ENCODE results near the gene POU6F2. TPM values are rescaled to one million over a fixed set of nuclear protein-coding genes. Genes with fewer than 3 reads are reported as not detected.

The POU6F2 gene
- total RNA-seq, 1 experiment from 2014 or later, result 0.27 TPM

DNA sequence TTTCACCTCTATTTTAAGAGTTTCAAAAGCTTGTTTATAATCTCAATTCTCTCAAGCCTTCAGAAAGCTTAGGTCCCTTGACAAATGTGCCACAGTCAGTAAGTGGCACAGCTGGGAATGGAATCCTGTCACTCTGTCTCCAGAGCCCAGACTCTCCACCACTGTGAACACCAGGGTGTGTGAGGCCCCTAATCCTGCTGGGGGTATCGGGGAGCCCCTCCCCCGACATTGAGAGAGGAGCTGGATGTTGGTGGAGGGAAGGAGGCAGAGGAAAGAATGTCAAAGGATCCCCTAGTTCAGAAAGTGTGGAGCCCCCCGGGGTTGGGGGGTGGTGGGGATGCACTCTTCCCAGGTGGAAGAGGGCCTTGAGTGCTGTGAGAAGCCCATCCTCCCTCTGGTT is 454.7 kb downstream of the POU6F2 start:
- Histone ChIP-seq H2AFZ (ENCODE audit: low read depth, low read length, poor library complexity, severe bottlenecking) (no peak overlapping the region), H3K79me2 (ENCODE audit: insufficient read depth, low read length) (no peaks in the 10 kb centered on the region), H3K27me3 (ENCODE audit: insufficient read depth, low read length) (no peaks in the 10 kb centered on the region; the same call in 1 of the 2 replicates), H3K4me2 (ENCODE audit: low read length) (no peak overlapping the region), H3K9ac (ENCODE audit: low read length) (no peak overlapping the region), H3K9me3 (ENCODE audit: control insufficient read depth in 1 of 2, insufficient read depth in 1 of 2, low read depth in 1 of 2, low read length in 2 of 2) (no peaks in the 10 kb centered on the region), H3K9me2 (ENCODE audit: insufficient read depth) (no peaks in the 10 kb centered on the region), H3K27ac (ENCODE audit: low read depth, low read length) (no peak overlapping the region), H3K4me3 (replicated peaks in 1 of 2; ENCODE audit: low read depth in 1 of 2, low read length in 2 of 2) (no peak overlapping the region), H3K36me3 (ENCODE audit: control insufficient read depth in 1 of 2, insufficient read depth in 2 of 2, low read length in 2 of 2) (no peaks in the 10 kb centered on the region), H3K4me1 (ENCODE audit: control insufficient read depth in 1 of 2, insufficient read depth in 2 of 2, low read length in 2 of 2) (peaks cover 0 to 5% of the 10 kb centered on the region in 2 experiments; a peak in 1 of 4 replicates), H4K20me1 (ENCODE audit: insufficient read depth) (no peaks in the 10 kb centered on the region)
- CTCF ChIA-PET, result no interaction called here
- no peak for ATAC-seq
- intact Hi-C loops (cut with micrococcal nuclease), result no loop called here
- no TSS peak for BruUV-seq (replicated peaks)
- no peak for DNase-seq (ENCODE audit: low read depth, low spot score)
- RAD21 ChIA-PET (ENCODE audit: low non-redundant PET in 1 of 2, low total read pairs in 2 of 2, uncharacterized antibody in 2 of 2, unreplicated experiment in 2 of 2), result no interaction called here
- POLR2A ChIA-PET, result no interaction called here
- TF ChIP-seq SRF (IDR thresholded peaks at IDR 0.05; ENCODE audit: low read depth), result no peak
- TF ChIP-seq, protein P1, sequence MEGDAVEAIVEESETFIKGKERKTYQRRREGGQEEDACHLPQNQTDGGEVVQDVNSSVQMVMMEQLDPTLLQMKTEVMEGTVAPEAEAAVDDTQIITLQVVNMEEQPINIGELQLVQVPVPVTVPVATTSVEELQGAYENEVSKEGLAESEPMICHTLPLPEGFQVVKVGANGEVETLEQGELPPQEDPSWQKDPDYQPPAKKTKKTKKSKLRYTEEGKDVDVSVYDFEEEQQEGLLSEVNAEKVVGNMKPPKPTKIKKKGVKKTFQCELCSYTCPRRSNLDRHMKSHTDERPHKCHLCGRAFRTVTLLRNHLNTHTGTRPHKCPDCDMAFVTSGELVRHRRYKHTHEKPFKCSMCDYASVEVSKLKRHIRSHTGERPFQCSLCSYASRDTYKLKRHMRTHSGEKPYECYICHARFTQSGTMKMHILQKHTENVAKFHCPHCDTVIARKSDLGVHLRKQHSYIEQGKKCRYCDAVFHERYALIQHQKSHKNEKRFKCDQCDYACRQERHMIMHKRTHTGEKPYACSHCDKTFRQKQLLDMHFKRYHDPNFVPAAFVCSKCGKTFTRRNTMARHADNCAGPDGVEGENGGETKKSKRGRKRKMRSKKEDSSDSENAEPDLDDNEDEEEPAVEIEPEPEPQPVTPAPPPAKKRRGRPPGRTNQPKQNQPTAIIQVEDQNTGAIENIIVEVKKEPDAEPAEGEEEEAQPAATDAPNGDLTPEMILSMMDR (IDR thresholded peaks at IDR 0.05 in 2 of 3, conservative IDR thresholded peaks at IDR 0.05 in 1 of 3; ENCODE audit: borderline replicate concordance in 1 of 3, insufficient read depth in 1 of 3, low read depth in 2 of 3, low read length in 2 of 3), result no peak
- TF ChIP-seq EGR1 (IDR thresholded peaks at IDR 0.05; ENCODE audit: low read depth), result no peak
- TF ChIP-seq, protein P2, sequence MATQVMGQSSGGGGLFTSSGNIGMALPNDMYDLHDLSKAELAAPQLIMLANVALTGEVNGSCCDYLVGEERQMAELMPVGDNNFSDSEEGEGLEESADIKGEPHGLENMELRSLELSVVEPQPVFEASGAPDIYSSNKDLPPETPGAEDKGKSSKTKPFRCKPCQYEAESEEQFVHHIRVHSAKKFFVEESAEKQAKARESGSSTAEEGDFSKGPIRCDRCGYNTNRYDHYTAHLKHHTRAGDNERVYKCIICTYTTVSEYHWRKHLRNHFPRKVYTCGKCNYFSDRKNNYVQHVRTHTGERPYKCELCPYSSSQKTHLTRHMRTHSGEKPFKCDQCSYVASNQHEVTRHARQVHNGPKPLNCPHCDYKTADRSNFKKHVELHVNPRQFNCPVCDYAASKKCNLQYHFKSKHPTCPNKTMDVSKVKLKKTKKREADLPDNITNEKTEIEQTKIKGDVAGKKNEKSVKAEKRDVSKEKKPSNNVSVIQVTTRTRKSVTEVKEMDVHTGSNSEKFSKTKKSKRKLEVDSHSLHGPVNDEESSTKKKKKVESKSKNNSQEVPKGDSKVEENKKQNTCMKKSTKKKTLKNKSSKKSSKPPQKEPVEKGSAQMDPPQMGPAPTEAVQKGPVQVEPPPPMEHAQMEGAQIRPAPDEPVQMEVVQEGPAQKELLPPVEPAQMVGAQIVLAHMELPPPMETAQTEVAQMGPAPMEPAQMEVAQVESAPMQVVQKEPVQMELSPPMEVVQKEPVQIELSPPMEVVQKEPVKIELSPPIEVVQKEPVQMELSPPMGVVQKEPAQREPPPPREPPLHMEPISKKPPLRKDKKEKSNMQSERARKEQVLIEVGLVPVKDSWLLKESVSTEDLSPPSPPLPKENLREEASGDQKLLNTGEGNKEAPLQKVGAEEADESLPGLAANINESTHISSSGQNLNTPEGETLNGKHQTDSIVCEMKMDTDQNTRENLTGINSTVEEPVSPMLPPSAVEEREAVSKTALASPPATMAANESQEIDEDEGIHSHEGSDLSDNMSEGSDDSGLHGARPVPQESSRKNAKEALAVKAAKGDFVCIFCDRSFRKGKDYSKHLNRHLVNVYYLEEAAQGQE (IDR thresholded peaks at IDR 0.05; ENCODE audit: low read depth), result no peak
- TF ChIP-seq ZFX (IDR thresholded peaks at IDR 0.05), result no peak
- TF ChIP-seq EZH2 (IDR thresholded peaks at IDR 0.05), result no peak
- no peak for TF ChIP-seq CBX3 (IDR thresholded peaks at IDR 0.05; ENCODE audit: low read depth)
- no peak for TF ChIP-seq SP1 (IDR thresholded peaks at IDR 0.05; ENCODE audit: low read depth)
- TF ChIP-seq CEBPB (IDR thresholded peaks at IDR 0.05; ENCODE audit: low read depth), result no peak
- no peak for TF ChIP-seq TCF7L2 (IDR thresholded peaks at IDR 0.05; ENCODE audit: borderline replicate concordance, extremely low read depth, insufficient read depth, insufficient read length)
- no peak for TF ChIP-seq EZH2phosphoT487 (IDR thresholded peaks at IDR 0.05; ENCODE audit: borderline replicate concordance)
- no peak for TF ChIP-seq FOSL1 (IDR thresholded peaks at IDR 0.05; ENCODE audit: low read depth)
- TF ChIP-seq SIN3A (IDR thresholded peaks at IDR 0.05; ENCODE audit: low read depth), result no peak
- TF ChIP-seq, protein P3, sequence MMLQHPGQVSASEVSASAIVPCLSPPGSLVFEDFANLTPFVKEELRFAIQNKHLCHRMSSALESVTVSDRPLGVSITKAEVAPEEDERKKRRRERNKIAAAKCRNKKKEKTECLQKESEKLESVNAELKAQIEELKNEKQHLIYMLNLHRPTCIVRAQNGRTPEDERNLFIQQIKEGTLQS (IDR thresholded peaks at IDR 0.05), result no peak
- TF ChIP-seq ZNF274 (IDR thresholded peaks at IDR 0.05; ENCODE audit: low read depth, low read length), result no peak
- TF ChIP-seq YY1 (IDR thresholded peaks at IDR 0.05; ENCODE audit: extremely low read depth, insufficient replicate concordance, low read depth, low read length), result no peak
- TF ChIP-seq, protein P4, sequence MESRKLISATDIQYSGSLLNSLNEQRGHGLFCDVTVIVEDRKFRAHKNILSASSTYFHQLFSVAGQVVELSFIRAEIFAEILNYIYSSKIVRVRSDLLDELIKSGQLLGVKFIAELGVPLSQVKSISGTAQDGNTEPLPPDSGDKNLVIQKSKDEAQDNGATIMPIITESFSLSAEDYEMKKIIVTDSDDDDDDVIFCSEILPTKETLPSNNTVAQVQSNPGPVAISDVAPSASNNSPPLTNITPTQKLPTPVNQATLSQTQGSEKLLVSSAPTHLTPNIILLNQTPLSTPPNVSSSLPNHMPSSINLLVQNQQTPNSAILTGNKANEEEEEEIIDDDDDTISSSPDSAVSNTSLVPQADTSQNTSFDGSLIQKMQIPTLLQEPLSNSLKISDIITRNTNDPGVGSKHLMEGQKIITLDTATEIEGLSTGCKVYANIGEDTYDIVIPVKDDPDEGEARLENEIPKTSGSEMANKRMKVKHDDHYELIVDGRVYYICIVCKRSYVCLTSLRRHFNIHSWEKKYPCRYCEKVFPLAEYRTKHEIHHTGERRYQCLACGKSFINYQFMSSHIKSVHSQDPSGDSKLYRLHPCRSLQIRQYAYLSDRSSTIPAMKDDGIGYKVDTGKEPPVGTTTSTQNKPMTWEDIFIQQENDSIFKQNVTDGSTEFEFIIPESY (IDR thresholded peaks at IDR 0.05; ENCODE audit: extremely low read depth, insufficient replicate concordance, low read length), result no peak
- TF ChIP-seq RAD21 (IDR thresholded peaks at IDR 0.05; ENCODE audit: low read depth), result no peak
- TF ChIP-seq ELF1 (IDR thresholded peaks at IDR 0.05; ENCODE audit: borderline replicate concordance, low read depth), result no peak
- no peak for TF ChIP-seq JUND (IDR thresholded peaks at IDR 0.05)
